ENCODE results near the gene VTI1A.

DNA sequence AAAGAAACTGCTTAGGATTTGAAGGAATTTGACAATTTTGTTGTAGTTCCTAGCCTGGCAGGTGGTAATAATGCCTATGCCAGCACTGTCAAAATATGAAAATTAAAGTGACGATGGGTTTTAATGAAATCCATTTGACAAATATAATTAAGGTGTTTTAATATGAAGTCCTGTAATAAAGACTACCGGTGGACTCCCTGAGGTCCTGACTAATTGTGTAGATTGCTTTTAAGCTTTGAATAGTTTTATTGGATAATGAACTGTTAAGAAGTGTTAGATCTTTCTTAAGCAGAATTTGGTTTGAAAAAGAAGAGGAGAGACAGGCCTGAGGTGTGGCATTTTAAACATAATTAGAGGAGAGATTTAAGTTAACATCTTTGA, 197.2 kb downstream of the VTI1A start:
- TF ChIP-seq, protein P1, sequence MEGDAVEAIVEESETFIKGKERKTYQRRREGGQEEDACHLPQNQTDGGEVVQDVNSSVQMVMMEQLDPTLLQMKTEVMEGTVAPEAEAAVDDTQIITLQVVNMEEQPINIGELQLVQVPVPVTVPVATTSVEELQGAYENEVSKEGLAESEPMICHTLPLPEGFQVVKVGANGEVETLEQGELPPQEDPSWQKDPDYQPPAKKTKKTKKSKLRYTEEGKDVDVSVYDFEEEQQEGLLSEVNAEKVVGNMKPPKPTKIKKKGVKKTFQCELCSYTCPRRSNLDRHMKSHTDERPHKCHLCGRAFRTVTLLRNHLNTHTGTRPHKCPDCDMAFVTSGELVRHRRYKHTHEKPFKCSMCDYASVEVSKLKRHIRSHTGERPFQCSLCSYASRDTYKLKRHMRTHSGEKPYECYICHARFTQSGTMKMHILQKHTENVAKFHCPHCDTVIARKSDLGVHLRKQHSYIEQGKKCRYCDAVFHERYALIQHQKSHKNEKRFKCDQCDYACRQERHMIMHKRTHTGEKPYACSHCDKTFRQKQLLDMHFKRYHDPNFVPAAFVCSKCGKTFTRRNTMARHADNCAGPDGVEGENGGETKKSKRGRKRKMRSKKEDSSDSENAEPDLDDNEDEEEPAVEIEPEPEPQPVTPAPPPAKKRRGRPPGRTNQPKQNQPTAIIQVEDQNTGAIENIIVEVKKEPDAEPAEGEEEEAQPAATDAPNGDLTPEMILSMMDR (IDR thresholded peaks at IDR 0.05) = no peak
- no peak for TF ChIP-seq POLR2A (IDR thresholded peaks at IDR 0.05)
